Smooth muscle cell (in vitro differentiated cells): ENCODE measurements around the gene RAD9A. TPM values are rescaled to one million over a fixed set of nuclear protein-coding genes. Genes with fewer than 3 reads are reported as not detected.

Experiments used
- DNase-seq: peaks from one replicate; lab custom pipeline; 2025; ENCODE audit not compliant: unreplicated experiment; lab: John Stamatoyannopoulos, UW
- H2AFZ ChIP-seq: fragments of 200-600 bp; sonication (generic); 2 replicates; pipeline ENCODE4 v1.6.0; 2016; ENCODE audit warnings: antibody characterized with exemption, low read depth, mild to moderate bottlenecking
- H3F3A ChIP-seq: fragments of 200-600 bp; sonication (generic); 2 replicates; pipeline ENCODE4 v1.6.0; 2017; ENCODE audit warnings: antibody characterized with exemption, low read depth
- H3K27ac ChIP-seq: fragments of 200-600 bp; sonication (generic); 2 replicates; pipeline ENCODE4 v1.5.1; 2016; ENCODE audit warnings: low read depth, mild to moderate bottlenecking
- H3K27me3 ChIP-seq: fragments of 200-600 bp; sonication (generic); 2 replicates; pipeline ENCODE4 v1.6.1; 2016; ENCODE audit warnings: low read depth, mild to moderate bottlenecking
- H3K36me3 ChIP-seq: fragments of 200-600 bp; sonication (generic); 2 replicates; pipeline ENCODE4 v1.5.1; 2016; ENCODE audit warnings: low read depth
- H3K4me1 ChIP-seq: fragments of 200-600 bp; sonication (generic); 2 replicates; pipeline ENCODE4 v1.5.1; 2016; ENCODE audit warnings: low read depth
- H3K4me2 ChIP-seq: fragments of 200-600 bp; sonication (generic); 2 replicates; pipeline ENCODE4 v1.6.0; 2016; ENCODE audit warnings: mild to moderate bottlenecking
- H3K4me3 ChIP-seq: fragments of 200-600 bp; sonication (generic); 2 replicates; pipeline ENCODE4 v1.5.1; 2016; ENCODE audit warnings: mild to moderate bottlenecking
- H3K79me2 ChIP-seq: fragments of 200-600 bp; sonication (generic); 2 replicates; pipeline ENCODE4 v1.6.0; 2016; ENCODE audit warnings: low read depth, mild to moderate bottlenecking
- H3K9ac ChIP-seq: fragments of 200-600 bp; sonication (generic); 2 replicates; pipeline ENCODE4 v1.6.0; 2016; ENCODE audit warnings: low read depth
- H3K9me3 ChIP-seq: fragments of 200-600 bp; sonication (generic); replicated peaks from 2 replicates; pipeline ENCODE4 v1.5.1; 2016; ENCODE audit warnings: low read depth
- H4K20me1 ChIP-seq: fragments of 200-600 bp; sonication (generic); 2 replicates; pipeline ENCODE4 v1.6.0; 2016; ENCODE audit warnings: low read depth
- WGBS: methylation state at CpG from one replicate; pipeline ENCODE4 v1.1.7; 2016; ENCODE audit warnings: low lambda C conversion rate; 5-methylcytosine and 5-hydroxymethylcytosine counted together
- polyA plus RNA-seq: library from polyadenylated mRNA; unstranded; fragments of >200 nt; fragmentation: Nextera tagmentation; extraction: Ambion mirVana; gene quantifications from 2 replicates; pipeline ENCODE4 v1.2.1, GENCODE V29; 2016
- total RNA-seq: library from RNA; depleted of rRNA; stranded (reverse); fragments of >200 nt; gene quantifications from 2 replicates; pipeline ENCODE4 v1.2.3, GENCODE V29; 2014
- TF ChIP-seq, protein P1 (sequence below): fragments of 200-600 bp; sonication (generic); IDR thresholded peaks from 2 replicates; pipeline ENCODE4 v1.5.1; 2017; ENCODE audit warnings: borderline replicate concordance, mild to moderate bottlenecking, antibody characterized with exemption; ENCODE audit not compliant: insufficient read depth, poor library complexity, severe bottlenecking

The RAD9A gene
- total and polyA plus RNA-seq, 2 experiments from 2014 or later: 19.5 to 21.4 TPM

DNA sequence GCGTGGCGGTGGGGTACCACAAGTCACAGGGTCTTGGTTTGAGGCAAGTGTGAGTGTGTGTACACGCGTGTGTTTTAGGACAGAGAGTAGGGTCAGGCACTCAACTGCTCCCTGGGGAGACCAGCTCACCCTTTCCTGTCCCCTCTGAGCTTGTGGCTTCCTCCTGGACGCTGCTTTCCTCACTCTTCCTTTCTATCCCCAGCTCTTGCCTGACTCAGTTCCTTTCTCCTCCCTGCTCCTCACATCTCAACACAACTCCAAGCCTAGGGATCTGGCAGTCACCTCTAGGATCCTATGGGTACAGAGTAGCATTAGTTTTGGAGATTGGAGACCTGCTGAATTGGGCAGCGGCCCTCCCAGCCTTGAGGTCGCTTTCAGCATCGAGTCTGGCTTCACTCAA lies 22.5 kb upstream of the RAD9A start:
- Histone ChIP-seq H3K79me2 (peaks cover 3% of the 10 kb centered on the region), H3K36me3 (no peaks in the 10 kb centered on the region), H3F3A (no peaks in the 10 kb centered on the region), H2AFZ (no peak overlapping the region), H3K4me3 (no peak overlapping the region), H3K9ac (no peak overlapping the region), H3K4me1 (peaks cover 20% of the 10 kb centered on the region), H3K4me2 (peak overlapping the region; percentile 100), H3K27me3 (no peaks in the 10 kb centered on the region), H3K9me3 (no peaks in the 10 kb centered on the region), H3K27ac (peak overlapping the region; percentile 60), H4K20me1 (peaks cover 68% of the 10 kb centered on the region)
- 87% methylated on average over 8 of the region's 8 CpGs for WGBS
- TF ChIP-seq, protein P1, sequence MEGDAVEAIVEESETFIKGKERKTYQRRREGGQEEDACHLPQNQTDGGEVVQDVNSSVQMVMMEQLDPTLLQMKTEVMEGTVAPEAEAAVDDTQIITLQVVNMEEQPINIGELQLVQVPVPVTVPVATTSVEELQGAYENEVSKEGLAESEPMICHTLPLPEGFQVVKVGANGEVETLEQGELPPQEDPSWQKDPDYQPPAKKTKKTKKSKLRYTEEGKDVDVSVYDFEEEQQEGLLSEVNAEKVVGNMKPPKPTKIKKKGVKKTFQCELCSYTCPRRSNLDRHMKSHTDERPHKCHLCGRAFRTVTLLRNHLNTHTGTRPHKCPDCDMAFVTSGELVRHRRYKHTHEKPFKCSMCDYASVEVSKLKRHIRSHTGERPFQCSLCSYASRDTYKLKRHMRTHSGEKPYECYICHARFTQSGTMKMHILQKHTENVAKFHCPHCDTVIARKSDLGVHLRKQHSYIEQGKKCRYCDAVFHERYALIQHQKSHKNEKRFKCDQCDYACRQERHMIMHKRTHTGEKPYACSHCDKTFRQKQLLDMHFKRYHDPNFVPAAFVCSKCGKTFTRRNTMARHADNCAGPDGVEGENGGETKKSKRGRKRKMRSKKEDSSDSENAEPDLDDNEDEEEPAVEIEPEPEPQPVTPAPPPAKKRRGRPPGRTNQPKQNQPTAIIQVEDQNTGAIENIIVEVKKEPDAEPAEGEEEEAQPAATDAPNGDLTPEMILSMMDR: no peak
- no peak for DNase-seq

DNA sequence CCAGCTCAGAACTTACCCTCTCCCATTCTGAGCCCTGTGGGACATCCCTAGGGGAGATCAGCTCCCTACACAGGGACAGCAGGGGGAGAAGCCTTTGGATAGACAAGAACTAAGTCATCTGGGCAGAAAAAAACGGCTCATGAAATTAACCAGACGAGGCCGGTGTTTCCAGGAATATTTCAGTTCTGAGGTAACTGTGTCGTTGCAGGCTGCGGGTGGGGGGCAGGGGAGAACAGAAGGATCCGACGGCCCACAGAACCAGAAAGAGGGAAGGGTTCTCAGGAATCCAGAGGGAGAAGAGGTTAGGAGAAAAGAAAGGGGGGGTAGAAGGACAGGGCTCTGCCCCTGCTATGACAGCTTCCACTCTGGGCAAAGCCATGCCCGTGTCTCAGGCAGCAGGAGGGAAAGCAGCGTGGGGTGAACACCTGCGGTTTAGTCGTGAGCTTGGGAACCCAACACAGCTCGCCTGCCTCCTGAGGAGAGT lies 21.9 kb upstream of the RAD9A start:
- H4K20me1 ChIP-seq: peaks cover 63% of the 10 kb centered on the region
- H3F3A ChIP-seq: no peaks in the 10 kb centered on the region
- H3K4me1 ChIP-seq: peaks cover 25% of the 10 kb centered on the region
- DNase-seq: no peak
- H2AFZ ChIP-seq: no peak overlapping the region
- peak overlapping the region; percentile 100 for H3K4me2 ChIP-seq
- H3K9ac ChIP-seq: no peak overlapping the region
- peak overlapping the region; percentile 60 for H3K27ac ChIP-seq
- TF ChIP-seq, protein P1: no peak
- no peaks in the 10 kb centered on the region for H3K36me3 ChIP-seq
- no peak overlapping the region for H3K4me3 ChIP-seq
- no peaks in the 10 kb centered on the region for H3K9me3 ChIP-seq
- H3K27me3 ChIP-seq: no peaks in the 10 kb centered on the region
- WGBS: 32% methylated on average over 12 of the region's 12 CpGs
- peaks cover 3% of the 10 kb centered on the region for H3K79me2 ChIP-seq

DNA sequence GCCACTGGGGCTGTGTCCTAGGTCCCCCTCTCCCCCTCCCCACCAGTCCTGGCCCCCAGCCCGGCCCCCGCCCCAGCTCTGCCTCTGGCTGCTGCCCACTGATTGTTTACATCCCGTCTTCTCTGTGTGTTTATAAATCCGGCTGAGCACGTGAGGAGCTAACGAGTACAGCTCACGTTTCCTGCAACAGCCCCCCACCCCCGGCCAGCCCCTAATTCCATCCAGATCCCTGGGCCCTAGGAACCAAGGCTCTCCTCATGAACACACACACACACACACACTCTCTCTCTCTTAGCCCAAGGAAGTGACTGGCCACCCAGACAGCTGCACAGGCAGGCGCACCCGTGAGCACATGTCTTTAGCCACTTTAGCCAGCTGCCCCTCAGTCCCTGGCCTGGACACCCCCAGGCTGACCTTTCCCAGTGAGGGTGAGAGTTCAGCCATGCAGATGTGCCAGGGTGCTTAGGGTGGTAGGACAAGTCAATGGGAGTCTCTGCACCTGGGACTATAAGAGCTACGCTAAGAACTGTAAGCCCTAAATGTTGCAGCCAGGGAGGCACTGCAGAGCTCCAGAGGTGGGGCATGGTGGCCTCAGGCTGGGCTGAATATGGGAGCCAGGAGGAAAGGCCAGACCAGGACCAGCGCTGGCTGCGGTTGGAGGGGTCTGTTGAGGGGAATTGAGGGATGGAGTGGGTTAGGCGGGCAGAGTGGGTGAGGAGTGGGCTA lies 21.3 kb upstream of the RAD9A start:
- no peaks in the 10 kb centered on the region for H3K36me3 ChIP-seq

More for the DNA sequence above, 21.3 kb upstream of the RAD9A start:
- Histone ChIP-seq H3K4me3 (peak overlapping the region; percentile 30), H3F3A (no peaks in the 10 kb centered on the region), H3K4me2 (peak overlapping the region; percentile 100), H3K9me3 (no peaks in the 10 kb centered on the region), H2AFZ (no peak overlapping the region), H3K4me1 (peaks cover 29% of the 10 kb centered on the region), H3K27ac (peak overlapping the region; percentile 60), H4K20me1 (peaks cover 62% of the 10 kb centered on the region), H3K79me2 (peaks cover 3% of the 10 kb centered on the region), H3K27me3 (no peaks in the 10 kb centered on the region), H3K9ac (no peak overlapping the region)
- WGBS: 45% methylated on average over 11 of the region's 14 CpGs
- no peak for DNase-seq
- TF ChIP-seq, protein P1: no peak
